Mucosa of descending colon (tissue), 3 donors: Measurements from ENCODE around the gene ADAMTS4. TPM values are rescaled to one million over a fixed set of nuclear protein-coding genes. Genes with fewer than 3 reads are reported as not detected.

Experiments used
- ATAC-seq: fragments of 200-7000 bp; cut with Tn5 transposase; one replicate; pipeline ENCODE4 v1.9.1; 2020; ENCODE audit warnings: mild to moderate bottlenecking, moderate library complexity
- DNase-seq, 3 donors: peaks; one replicate each; pipeline ENCODE4 v3.0.0-alpha.2; 2020
- H3K36me3 ChIP-seq: fragments of 200-600 bp; one replicate; pipeline ENCODE4 v1.8.0; 2021; ENCODE audit warnings: low read depth, mild to moderate bottlenecking
- H3K4me1 ChIP-seq: fragments of 200-600 bp; one replicate; pipeline ENCODE4 v1.8.0; 2021; ENCODE audit warnings: low read depth, mild to moderate bottlenecking
- H3K4me3 ChIP-seq: fragments of 200-600 bp; one replicate; pipeline ENCODE4 v1.8.0; 2021; ENCODE audit warnings: mild to moderate bottlenecking
- H3K9me3 ChIP-seq: fragments of 200-600 bp; one replicate; pipeline ENCODE4 v1.8.0; 2021; ENCODE audit warnings: mild to moderate bottlenecking
- intact Hi-C, 2 donors: fragments of 100-400 bp; cut with DNase I in 1 of 2; cut with micrococcal nuclease in 1 of 2; formaldehyde crosslinking; loops; one replicate each; pipeline versions ENCODE4 v1.11.0 to v1.11.1; 2022; cut with DNase I, micrococcal nuclease
- total RNA-seq, 3 donors: library from RNA; stranded (reverse); fragmentation: NEBNext Ultra II Directional in 2 of 3; extraction: Animal tissue kit (Norgen Biotek cat#: 25700) in 2 of 3; gene quantifications; one replicate each; pipeline versions ENCODE4 v1.2.1 to v1.2.4, GENCODE V29; 2021 to 2023
- TF ChIP-seq, protein P1 (sequence below): fragments of 200-600 bp; IDR thresholded peaks from one replicate; pipeline ENCODE4 v1.8.0; 2022; ENCODE audit warnings: antibody characterized with exemption, mild to moderate bottlenecking
- donor health status: DM: no; HTN: no; CAD: no; lungs with moderate emphysema.
- donor health status: DM: no; HTN: no; CAD: no.
- donor health status: DM: no; HTN: yes; CAD: no.

The ADAMTS4 gene
- total RNA-seq, 3 donors from 2014 or later, result 0.96 to 7.2 (median 3.8) TPM

- intact Hi-C loops, result no loop called here
- TF ChIP-seq, protein P1, sequence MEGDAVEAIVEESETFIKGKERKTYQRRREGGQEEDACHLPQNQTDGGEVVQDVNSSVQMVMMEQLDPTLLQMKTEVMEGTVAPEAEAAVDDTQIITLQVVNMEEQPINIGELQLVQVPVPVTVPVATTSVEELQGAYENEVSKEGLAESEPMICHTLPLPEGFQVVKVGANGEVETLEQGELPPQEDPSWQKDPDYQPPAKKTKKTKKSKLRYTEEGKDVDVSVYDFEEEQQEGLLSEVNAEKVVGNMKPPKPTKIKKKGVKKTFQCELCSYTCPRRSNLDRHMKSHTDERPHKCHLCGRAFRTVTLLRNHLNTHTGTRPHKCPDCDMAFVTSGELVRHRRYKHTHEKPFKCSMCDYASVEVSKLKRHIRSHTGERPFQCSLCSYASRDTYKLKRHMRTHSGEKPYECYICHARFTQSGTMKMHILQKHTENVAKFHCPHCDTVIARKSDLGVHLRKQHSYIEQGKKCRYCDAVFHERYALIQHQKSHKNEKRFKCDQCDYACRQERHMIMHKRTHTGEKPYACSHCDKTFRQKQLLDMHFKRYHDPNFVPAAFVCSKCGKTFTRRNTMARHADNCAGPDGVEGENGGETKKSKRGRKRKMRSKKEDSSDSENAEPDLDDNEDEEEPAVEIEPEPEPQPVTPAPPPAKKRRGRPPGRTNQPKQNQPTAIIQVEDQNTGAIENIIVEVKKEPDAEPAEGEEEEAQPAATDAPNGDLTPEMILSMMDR, result no peak
- Histone ChIP-seq H3K36me3 (peaks cover 5% of the 10 kb centered on the region), H3K4me1 (peaks cover 26% of the 10 kb centered on the region), H3K9me3 (no peaks in the 10 kb centered on the region), H3K4me3 (no peak overlapping the region)
- ATAC-seq (no peak), DNase-seq (no peak)
Measured at GRCh38 chr1:161162052-161162451, 36.8 kb downstream of the ADAMTS4 start.

GRCh38 chr1:161161652-161162051 is 37.2 kb downstream of the ADAMTS4 start:
- Histone ChIP-seq H3K4me1 (peaks cover 23% of the 10 kb centered on the region), H3K9me3 (no peaks in the 10 kb centered on the region), H3K4me3 (no peak overlapping the region), H3K36me3 (peaks cover 5% of the 10 kb centered on the region)
- no peak for ATAC-seq
- no peak for DNase-seq
- TF ChIP-seq, protein P1, result no peak
- intact Hi-C loops, result no loop called here

GRCh38 chr1:161160671-161161145 is 38.1 kb downstream of the ADAMTS4 start:
- H3K9me3 ChIP-seq, result no peaks in the 10 kb centered on the region
- TF ChIP-seq, protein P1, result no peak
- H3K36me3 ChIP-seq, result no peaks in the 10 kb centered on the region
- DNase-seq (no peak), ATAC-seq (no peak)
- no peak overlapping the region for H3K4me3 ChIP-seq
- H3K4me1 ChIP-seq, result peaks cover 23% of the 10 kb centered on the region
- intact Hi-C loops, result no loop called here

DNA sequence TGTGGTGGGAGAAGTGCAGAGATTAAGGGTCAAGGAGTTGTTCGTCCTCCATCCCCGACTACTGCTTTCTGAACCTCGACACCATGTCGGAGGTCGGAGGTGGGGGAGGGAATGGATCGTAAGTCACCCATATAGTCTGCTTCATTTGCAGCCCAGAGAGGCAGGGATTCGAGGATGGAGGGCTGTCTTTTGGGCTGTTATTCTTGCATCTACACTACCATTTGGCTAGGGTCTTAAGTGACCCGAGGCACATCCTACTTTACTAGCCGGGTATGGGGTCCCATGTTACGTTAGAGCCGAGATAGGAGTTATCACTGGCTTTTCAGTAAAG is 39.0 kb downstream of the ADAMTS4 start:
- intact Hi-C loops, result no loop called here
- DNase-seq, result no peak
- no peaks in the 10 kb centered on the region for H3K36me3 ChIP-seq
- no peaks in the 10 kb centered on the region for H3K9me3 ChIP-seq
- TF ChIP-seq, protein P1, result no peak
- ATAC-seq, result no peak
- H3K4me1 ChIP-seq, result peaks cover 22% of the 10 kb centered on the region
- H3K4me3 ChIP-seq, result peak overlapping the region; percentile 79

DNA sequence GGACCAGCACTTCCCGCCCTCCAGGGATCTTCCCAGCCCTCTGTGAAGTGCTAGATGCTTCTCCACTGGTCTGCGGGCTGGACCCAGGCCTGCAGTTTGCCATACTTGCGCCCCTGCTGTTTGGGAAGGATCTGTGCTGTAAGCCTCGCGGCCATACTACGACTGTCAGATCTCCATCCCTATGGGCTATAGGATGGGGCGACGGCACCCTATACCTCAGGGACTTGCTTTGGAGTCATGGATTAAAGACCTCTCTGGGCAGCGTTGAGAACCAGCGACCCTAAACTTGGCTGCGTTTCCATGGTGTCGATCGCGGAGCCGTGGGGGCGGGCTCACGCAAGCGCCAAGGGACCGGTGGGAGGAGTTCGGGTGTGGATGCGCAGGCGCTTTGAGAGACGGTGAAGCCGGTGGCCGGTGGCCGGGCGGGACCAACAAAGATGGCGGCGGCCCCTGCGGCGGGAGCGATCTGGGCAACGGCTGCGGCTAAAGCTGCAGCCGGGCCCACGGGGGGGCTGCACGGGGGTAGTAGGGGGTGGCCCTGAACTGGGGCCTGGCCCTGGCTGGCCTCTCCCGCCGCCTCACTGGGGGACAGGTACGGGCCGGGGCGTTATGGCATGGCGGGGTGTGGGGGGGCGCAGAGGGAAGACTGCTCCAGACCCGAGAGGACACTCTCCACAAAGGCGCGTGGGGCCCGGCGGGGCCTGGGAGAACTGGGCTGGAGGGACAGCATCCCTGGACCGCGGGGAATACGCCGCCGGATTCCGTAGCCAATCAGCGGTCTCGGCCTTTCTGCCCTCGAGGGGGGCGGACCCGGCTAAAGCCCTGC is 39.6 kb downstream of the ADAMTS4 start, which contains the start of gene USP21:
TSS of gene USP21 (plus strand) at position 414 of the 826 bp plus-strand sequence. CDS start 1,141 bp downstream, outside the sequence.
- Histone ChIP-seq H3K36me3 (no peaks in the 10 kb centered on the region), H3K9me3 (no peaks in the 10 kb centered on the region), H3K4me3 (peak within 1 kb of the TSS; percentile 79), H3K4me1 (peaks cover 25% of the 10 kb centered on the region)
- DNase-seq, result peak; percentile 95 to 96 (median 95)
- peak; percentile 98 for ATAC-seq
- intact Hi-C loops, result no loop called here
- TF ChIP-seq, protein P1, result no peak
